Left ventricle myocardium inferior (tissue), 1 donor: Measurements from ENCODE around the gene MTARC2. TPM values are rescaled to one million over a fixed set of nuclear protein-coding genes. Genes with fewer than 3 reads are reported as not detected.

ENCODE experiments used
- DNase-seq: peaks from one replicate; pipeline ENCODE4 v3.0.0-alpha.2; 2020
- H3K27ac ChIP-seq: fragments of 200-600 bp; replicated peaks from 2 replicates; pipeline ENCODE4 v1.8.0; 2021
- H3K27me3 ChIP-seq: fragments of 200-600 bp; 2 replicates; pipeline ENCODE4 v1.8.0; 2021; ENCODE audit warnings: low read depth
- H3K36me3 ChIP-seq: fragments of 200-600 bp; 2 replicates; pipeline ENCODE4 v1.8.0; 2021
- H3K4me1 ChIP-seq: fragments of 200-600 bp; 2 replicates; pipeline ENCODE4 v1.8.0; 2021
- H3K4me3 ChIP-seq: fragments of 200-600 bp; 2 replicates; pipeline ENCODE4 v1.8.0; 2021; ENCODE audit warnings: mild to moderate bottlenecking, moderate library complexity
- H3K9me3 ChIP-seq: fragments of 200-600 bp; replicated peaks from 2 replicates; pipeline ENCODE4 v1.8.0; 2021
- intact Hi-C: fragments of 100-400 bp; cut with micrococcal nuclease; formaldehyde crosslinking; loops from one replicate; pipeline ENCODE4 v1.11.0; 2022
- total RNA-seq: library from RNA; stranded (reverse); fragmentation: NEBNext Ultra II Directional; extraction: Animal tissue kit (Norgen Biotek cat#: 25700); gene quantifications from one replicate; pipeline ENCODE4 v1.2.1, GENCODE V29; 2021
- TF ChIP-seq, protein P1 (sequence below): fragments of 200-600 bp; IDR thresholded peaks from 2 replicates; pipeline ENCODE4 v1.8.0; 2021; ENCODE audit warnings: antibody characterized with exemption, mild to moderate bottlenecking, borderline replicate concordance
- donor health status: DM: no; HTN: yes; CAD: no; lungs with severe emphysema.

The MTARC2 gene
- total RNA-seq, 1 donor from 2014 or later, result 22.6 TPM

DNA sequence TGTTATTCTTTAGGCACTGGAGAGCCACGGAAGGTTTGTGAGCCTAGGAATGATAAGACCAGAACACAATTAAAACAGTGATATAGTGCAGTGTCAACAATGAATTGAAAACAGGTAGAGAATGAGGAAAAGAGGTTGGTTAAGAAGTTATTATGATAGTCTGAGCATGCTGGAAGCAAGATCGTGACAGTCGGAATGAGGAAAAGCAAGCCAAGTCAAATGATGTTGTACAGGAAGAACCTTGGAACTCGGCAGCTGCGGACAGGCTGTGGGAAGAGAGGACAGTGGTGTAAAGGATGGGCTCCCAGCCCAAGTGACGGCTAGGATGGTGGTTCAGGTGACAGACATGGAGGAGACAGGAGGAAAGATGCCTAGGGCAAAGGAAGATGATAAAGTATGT, 64.2 kb downstream of the MTARC2 start:
- no peak overlapping the region for H3K27ac ChIP-seq
- no peaks in the 10 kb centered on the region for H3K27me3 ChIP-seq
- H3K36me3 ChIP-seq, result peaks cover 17% of the 10 kb centered on the region
- H3K9me3 ChIP-seq, result no peaks in the 10 kb centered on the region
- H3K4me3 ChIP-seq, result no peak overlapping the region
- no peak for DNase-seq
- intact Hi-C loops, result loop anchor here (10.0 kb wide), 2 partner anchors 62 to 622 kb away; partner anchors contain the start of gene HLX
- H3K4me1 ChIP-seq, result peaks cover 16% of the 10 kb centered on the region
- TF ChIP-seq, protein P1, sequence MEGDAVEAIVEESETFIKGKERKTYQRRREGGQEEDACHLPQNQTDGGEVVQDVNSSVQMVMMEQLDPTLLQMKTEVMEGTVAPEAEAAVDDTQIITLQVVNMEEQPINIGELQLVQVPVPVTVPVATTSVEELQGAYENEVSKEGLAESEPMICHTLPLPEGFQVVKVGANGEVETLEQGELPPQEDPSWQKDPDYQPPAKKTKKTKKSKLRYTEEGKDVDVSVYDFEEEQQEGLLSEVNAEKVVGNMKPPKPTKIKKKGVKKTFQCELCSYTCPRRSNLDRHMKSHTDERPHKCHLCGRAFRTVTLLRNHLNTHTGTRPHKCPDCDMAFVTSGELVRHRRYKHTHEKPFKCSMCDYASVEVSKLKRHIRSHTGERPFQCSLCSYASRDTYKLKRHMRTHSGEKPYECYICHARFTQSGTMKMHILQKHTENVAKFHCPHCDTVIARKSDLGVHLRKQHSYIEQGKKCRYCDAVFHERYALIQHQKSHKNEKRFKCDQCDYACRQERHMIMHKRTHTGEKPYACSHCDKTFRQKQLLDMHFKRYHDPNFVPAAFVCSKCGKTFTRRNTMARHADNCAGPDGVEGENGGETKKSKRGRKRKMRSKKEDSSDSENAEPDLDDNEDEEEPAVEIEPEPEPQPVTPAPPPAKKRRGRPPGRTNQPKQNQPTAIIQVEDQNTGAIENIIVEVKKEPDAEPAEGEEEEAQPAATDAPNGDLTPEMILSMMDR, result no peak

DNA sequence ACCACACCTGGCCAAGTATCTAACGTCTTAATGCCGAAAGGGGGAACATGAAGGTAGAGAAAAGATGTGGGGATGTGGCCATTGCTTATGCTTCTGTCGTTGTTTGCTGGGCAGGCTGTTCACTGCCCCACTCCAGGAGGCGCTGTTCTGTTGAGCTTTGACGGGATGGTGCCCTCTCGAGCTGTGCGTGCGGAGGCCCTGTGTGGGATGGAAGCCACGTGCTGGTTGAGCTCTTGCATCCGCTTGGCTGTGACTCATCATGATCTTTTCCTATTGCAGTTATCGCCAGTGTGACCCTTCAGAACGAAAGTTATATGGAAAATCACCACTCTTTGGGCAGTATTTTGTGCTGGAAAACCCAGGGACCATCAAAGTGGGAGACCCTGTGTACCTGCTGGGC, 64.9 kb downstream of the MTARC2 start:
- Histone ChIP-seq H3K36me3 (peaks cover 24% of the 10 kb centered on the region), H3K27me3 (no peaks in the 10 kb centered on the region), H3K4me1 (peaks cover 16% of the 10 kb centered on the region), H3K27ac (no peak overlapping the region), H3K9me3 (no peaks in the 10 kb centered on the region), H3K4me3 (no peak overlapping the region)
- DNase-seq, result no peak
- intact Hi-C loops, result loop anchor here (10.0 kb wide), 2 partner anchors 62 to 622 kb away; partner anchors contain the start of gene HLX
- TF ChIP-seq, protein P1, result no peak

GRCh38 chr1:220815409-220815808, 67.3 kb downstream of the MTARC2 start:
- peaks cover 25% of the 10 kb centered on the region for H3K36me3 ChIP-seq
- peaks cover 4% of the 10 kb centered on the region for H3K4me1 ChIP-seq
- TF ChIP-seq, protein P1, result no peak
- H3K9me3 ChIP-seq, result no peaks in the 10 kb centered on the region
- no peak overlapping the region for H3K4me3 ChIP-seq
- no peak for DNase-seq
- intact Hi-C loops, result loop anchor here (10.0 kb wide), 2 partner anchors 59 to 619 kb away; partner anchors contain the start of gene HLX
- H3K27me3 ChIP-seq, result no peaks in the 10 kb centered on the region
- H3K27ac ChIP-seq, result no peak overlapping the region

- Histone ChIP-seq H3K27ac (no peak overlapping the region), H3K9me3 (no peaks in the 10 kb centered on the region), H3K36me3 (peaks cover 24% of the 10 kb centered on the region), H3K4me1 (no peaks in the 10 kb centered on the region), H3K4me3 (no peak overlapping the region), H3K27me3 (no peaks in the 10 kb centered on the region)
- TF ChIP-seq, protein P1, result no peak
- no peak for DNase-seq
- intact Hi-C loops, result loop anchor here (10.0 kb wide), 2 partner anchors 57 to 617 kb away; partner anchors contain the start of gene HLX
Measured at GRCh38 chr1:220817907-220818306, 69.8 kb downstream of the MTARC2 start.

- DNase-seq, result no peak
- TF ChIP-seq, protein P1, result no peak
- Histone ChIP-seq H3K4me3 (no peak overlapping the region), H3K4me1 (no peaks in the 10 kb centered on the region), H3K27me3 (no peaks in the 10 kb centered on the region), H3K36me3 (peaks cover 17% of the 10 kb centered on the region), H3K9me3 (no peaks in the 10 kb centered on the region), H3K27ac (no peak overlapping the region)
- intact Hi-C loops, result loop anchor here (10.0 kb wide), 2 partner anchors 56 to 616 kb away; partner anchors contain the start of gene HLX
Measured at GRCh38 chr1:220818421-220819173, 70.5 kb downstream of the MTARC2 start.
